H54 (cell line): ENCODE data around the gene GRK6.
"Not testable (repeated sequence)": the region's sequence is repeated elsewhere in the genome, so short reads cannot be mapped to it uniquely, and the experiment has no call there.

ENCODE experiments used
- DNase-seq: peaks from one replicate; pipeline ENCODE4 v3.0.0; 2011; ENCODE audit warnings: low spot score, mixed read lengths; ENCODE audit not compliant: insufficient read length
- FAIRE-seq: peaks from 3 replicates; lab custom pipeline; 2011; peaks lifted over from hg19 to GRCh38; lab: Jason Lieb, UNC
- POLR2A ChIP-seq: IDR thresholded peaks from 2 replicates; pipeline ENCODE4 v1.6.1; 2011; ENCODE audit warnings: low read depth, mild to moderate bottlenecking, low read length

The GRK6 gene

DNA sequence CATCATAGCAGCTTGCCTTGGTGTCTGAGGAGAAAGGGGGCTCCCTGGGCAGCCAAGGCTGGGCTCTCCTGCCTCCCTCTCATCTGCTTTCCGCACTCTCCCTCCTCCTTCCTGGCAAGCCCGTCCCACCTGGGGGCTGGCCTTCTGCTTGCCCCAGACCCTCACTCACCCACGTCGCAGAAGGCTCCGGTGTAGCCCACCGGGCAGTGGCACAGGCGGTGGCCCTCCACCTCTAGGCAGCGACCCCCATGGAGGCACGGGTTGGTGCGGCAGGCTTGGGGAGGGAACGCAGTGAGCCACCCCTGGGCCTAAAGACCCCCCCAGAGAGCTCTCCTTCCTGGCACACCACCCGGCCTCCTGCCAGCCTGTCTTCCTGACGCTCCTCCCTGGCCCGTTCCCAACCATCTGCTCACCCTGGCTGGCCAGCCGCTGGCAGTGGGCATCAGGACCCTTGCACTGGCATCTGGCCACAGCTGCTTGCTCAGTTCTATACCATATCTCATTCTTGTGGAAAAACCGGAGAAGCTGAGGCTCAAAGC is 21.8 kb upstream of the GRK6 start:
- no peak for TF ChIP-seq POLR2A
- DNase-seq = no peak

DNA sequence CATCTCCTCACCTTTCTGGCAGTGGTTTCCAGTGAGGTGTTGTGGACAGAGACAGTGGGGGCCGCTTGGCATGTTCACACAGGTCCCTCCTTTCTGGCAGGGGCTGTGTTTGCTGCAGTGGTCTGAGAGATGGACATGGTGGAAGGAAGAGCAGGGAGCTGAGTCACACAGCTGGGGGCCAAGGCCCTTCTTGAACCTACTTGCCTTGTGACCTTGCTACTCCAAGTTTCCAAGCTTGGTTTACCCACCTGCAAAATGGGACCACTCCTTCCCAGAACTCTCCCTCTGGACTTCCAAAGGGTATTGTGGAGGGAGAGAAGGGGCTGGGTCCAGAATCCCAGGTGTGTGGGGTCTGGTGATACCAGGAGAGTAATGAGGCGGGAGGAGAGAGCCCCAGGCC is 21.2 kb upstream of the GRK6 start:
- FAIRE-seq = no peak
- TF ChIP-seq POLR2A = no peak

More for the DNA sequence above, 21.8 kb upstream of the GRK6 start:
- no peak for FAIRE-seq

DNA sequence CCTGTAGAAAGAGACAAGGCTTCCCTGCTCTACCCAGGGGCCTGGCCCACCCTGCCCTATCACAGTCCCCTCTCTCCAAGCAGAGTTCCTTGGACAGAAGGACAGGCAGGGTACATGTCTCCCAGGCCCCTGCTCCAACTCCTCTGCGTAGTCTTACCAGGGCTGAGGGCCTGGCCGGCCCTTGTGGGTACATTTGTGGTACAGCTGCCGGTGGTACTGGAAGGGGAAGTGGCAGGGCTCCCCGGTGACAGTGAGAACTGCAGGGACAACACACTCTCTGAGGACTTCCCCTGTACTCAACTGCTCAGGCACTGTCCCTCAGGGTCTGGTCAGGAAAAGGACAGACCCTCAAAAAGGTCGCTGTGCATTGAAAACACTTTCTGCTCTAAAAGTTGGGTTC is 20.7 kb upstream of the GRK6 start:
- TF ChIP-seq POLR2A = no peak
- DNase-seq = no peak
- no peak for FAIRE-seq

More for the DNA sequence above, 21.2 kb upstream of the GRK6 start:
- DNase-seq = no peak

DNA sequence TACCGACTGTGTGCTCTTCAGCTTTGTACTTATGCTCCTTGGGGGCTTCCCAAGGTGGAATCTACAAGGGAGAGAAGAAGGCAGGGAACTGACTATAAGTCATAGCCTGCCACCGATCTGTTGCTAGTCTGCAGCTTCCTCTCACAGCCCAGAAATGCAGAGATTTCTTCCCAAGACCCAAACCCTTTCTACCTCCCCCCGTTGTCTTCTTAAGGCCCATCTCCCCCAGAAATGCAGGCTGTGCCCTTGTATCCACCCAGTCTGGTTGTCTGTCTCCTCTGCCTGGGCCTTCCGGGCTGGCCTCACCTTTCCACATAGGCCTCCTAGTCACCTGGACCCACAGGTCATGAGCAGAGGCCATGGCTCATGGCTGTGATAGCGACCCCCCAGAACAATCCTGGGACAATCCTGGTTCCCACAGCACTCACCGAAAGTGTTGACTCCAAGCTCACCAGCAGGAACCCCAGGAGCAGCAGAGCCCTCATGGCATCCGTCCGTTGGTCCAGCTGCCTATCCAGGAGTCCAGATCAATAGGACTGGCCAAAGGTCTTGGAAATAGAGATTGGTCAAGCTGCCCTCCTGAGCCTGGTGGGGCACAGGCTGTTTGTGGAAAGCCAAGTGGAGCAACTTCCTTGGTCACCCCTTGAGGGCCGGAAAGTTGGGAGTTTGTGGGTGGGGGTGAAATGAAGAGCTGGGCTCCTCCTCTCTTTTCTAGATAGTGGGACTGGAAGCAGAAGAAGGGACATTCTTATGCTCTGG is 17.3 kb upstream of the GRK6 start, which contains the start of gene F12:
TSS of gene F12 (minus strand) at position 522 of the 759 bp plus-strand sequence. CDS start at position 485, 37 bp downstream.
- FAIRE-seq (no peak), DNase-seq (no peak)
- no peak for TF ChIP-seq POLR2A

DNA sequence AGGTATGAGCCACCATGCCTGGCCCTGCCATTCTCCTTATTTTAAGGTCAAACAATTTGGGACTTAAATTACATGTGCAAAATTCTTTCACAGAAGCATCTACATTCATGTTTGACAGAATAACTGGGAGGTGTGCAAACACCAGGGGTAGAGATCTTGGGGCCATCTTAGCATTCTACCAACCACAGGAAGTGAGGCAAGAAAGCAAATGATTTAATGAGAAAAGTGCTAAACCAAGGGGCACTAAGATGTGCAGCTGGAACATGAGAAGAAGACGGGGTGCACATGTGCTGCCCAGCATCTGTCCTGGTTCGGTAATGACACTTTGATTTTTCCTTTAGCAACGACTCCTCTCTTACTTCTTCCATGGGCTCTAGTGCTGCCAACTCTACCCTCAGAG is 15.9 kb upstream of the GRK6 start:
- DNase-seq (no peak), FAIRE-seq (no peak)
- TF ChIP-seq POLR2A = no peak

DNA sequence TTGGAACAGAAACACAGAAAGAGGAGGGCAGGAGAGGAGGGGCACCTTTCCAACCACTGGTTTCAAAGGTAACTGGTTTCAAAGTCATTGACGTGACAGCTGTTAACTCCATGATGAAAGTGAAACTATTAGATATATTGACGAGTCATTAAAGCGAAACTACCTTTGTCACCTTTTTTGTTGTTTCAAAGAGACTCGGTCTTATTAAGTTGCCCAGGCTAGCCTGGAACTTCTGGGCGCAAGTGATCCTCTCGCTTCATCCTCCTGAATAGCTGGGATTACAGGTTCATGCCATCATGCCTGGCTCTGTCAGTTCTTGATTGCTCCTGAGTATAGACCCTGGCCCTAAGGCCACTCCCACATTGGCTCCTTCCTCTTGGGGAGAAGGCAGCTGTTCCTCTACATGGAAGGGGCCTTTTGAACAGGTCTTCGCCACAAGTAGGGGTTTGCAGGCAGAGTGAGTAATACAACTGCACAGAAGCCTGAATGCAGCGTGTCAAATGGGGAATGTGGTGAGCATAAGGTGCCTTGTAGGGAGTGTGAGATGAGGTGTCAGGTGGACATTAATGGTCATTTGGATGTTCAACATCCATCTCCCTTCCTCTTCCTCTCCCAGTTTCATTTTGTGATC is 13.8 kb upstream of the GRK6 start:
- no peak for FAIRE-seq
- TF ChIP-seq POLR2A = no peak
- no peak for DNase-seq

DNA sequence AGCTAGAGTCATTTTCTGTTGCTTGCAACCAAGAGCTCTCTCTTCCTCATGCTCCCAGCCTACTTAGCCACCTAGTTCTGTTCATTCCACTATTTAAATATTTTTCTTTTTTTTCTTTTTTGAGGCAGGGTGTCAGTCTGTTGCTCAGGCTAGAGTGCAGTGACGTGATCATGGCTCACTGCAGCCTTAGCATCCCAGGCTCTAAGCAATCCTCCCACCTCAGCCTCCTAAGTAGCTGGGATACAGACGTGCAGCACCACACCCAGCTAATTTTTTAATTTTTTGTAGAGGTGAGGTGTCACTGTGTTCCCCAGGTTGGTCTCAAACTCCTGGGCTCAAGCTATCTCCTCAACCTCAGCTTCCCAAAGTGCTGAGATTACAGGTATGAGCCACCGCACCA is 12.0 kb upstream of the GRK6 start:
- TF ChIP-seq POLR2A = no peak
- DNase-seq (no peak), FAIRE-seq (no peak)

DNA sequence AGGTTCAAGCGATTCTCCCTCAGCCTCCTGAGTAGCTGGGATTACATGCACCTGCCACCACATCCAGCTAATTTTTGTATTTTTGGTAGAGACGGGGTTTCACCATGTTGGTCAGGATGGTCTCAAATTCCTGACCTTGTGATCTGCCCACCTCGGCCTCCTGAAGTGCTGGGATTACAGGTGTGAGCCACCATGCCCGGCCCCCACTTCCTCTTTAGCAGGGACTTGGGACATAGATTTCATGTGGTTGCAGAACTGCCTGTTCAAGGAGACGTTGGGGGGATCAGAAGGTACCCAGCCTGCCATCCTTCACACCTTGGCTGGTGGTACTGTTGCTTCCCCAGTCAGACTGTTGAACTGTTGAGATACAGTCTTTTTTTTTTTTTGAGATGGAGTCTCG is 9.4 kb upstream of the GRK6 start:
- not testable (repeated sequence) for DNase-seq, FAIRE-seq

DNA sequence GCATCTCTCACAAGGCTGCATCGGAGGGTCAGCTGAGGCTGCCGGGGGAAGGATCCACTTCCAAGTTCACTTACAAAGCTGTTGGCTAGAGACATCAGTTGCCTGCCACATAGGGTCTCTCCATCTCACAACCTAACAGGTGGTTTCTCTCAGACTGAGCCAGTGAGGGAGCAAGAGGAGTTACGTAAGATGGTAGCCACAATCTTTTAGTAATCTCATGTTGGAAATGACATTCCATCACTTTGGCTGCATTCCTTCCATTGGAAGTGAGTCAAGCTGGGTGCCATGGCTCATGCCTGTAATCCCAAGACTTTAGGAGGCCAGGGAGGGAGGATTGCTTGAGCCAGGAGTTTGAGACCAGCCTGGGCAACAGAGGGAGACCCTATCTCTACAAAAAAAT is 7.4 kb upstream of the GRK6 start:
- TF ChIP-seq POLR2A = no peak
- FAIRE-seq (no peak), DNase-seq (no peak)

DNA sequence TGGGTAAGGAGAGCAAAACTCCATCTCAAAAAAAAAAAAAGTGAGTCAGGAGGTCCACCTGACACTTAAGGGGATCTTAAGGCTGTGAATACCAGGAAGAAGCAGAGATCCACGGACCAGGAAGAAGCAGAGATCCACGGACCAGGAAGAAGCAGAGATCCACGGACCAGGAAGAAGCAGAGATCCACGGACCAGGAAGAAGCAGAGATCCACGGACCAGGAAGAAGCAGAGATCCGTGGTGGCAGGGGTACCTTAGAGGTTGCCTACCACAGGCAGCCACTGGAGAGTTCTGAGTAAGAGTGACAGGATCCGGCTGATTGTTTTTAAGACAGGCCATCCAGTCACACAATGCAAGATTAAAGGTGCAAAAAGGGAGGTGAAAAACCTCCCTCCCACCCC is 6.0 kb upstream of the GRK6 start:
- FAIRE-seq = not testable (repeated sequence)

DNA sequence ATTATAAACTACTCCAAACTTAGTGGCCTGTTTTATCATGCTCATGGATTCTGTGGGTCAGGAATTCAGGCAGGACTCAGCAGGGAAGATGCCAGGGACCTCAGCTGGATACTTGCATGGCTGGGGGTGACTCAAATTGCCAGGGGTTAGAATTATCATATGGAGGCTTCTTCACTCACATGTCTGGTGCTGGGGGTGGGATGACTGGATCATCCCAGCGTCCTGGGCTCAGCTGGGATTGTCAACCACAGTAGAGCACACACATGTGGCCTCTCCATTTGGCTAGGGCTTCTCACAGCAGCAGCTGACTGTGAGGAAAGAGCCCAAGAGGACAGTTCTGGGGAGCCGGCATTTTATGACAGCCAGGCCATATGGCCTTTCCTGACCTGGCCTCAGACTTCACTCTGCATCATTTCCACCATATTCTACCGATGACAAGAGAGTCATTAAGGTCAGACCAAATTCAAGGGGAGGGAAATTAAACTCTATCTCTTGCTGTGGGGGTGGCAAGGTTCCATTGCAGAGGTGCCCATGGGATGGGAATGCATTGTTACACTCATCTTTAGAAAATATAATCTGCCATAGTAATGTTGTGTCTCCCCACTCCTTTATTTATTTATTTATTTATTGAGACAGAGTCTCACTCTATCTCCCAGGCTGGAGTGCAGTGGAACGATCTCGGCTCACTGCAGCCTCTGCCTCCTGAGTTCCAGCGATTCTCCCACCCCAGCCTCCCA is 5.2 kb upstream of the GRK6 start:
- DNase-seq (no peak), FAIRE-seq (no peak)
- no peak for TF ChIP-seq POLR2A

More for the DNA sequence above, 6.0 kb upstream of the GRK6 start:
- not testable (repeated sequence) for DNase-seq

DNA sequence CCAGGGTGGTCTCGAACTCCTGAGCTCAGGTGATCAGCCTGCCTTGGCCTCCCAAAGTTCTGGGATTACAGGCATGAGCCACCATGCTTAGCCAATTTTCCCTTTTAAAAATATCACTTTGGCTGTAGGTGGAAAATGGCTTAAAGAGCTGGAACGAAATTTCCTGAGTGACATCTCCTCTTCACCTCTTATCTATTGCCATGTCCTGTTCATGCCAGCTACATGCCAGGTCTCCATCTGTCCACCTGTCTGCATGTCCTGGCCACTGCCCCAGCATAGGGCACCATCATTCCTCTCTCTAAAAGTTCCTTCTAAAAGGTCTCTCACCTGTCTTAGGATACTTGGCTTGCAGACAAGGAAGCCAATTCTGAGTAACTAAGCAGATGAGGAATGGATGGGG is 2.8 kb upstream of the GRK6 start:
- DNase-seq (no peak), FAIRE-seq (no peak)
- TF ChIP-seq POLR2A = no peak

DNA sequence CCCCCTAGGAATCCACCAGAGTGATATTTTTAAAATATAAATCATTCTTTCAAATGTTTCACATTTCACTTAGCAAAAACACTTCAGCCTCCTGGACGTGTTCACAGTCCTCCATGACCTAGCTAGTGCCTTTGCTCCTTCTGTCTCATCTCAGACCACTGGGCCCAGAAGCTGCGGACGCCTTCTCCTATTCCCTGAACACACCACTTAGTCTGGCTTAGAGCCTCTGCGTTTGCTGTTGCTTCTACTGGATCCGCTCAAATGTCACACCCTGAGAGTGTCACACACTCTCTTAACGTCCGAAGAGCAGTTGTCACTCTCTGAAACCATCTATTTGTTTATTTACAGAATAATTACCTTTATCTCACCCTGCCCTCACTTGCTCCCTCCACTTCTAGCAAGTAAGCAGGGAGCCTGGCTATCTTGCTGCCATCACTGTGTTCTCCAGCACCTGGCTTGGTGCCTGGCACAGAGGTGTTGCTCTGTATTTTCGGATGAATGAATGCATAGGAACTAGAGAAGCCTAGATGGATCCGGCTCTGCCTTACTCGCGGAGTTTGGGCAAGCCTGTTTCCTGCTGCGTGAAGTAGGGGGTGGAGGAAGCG is 1.2 kb upstream of the GRK6 start:
- no peak for FAIRE-seq
- DNase-seq = no peak
- TF ChIP-seq POLR2A = no peak
